PFSK-1 (cell line): Measurements from ENCODE around the gene TCAF1.

Experiments used
- POLR2AphosphoS5 ChIP-seq: IDR thresholded peaks from 2 replicates; pipeline ENCODE4 v1.6.1; 2012; ENCODE audit warnings: low read depth, mild to moderate bottlenecking, control low read depth, low read length, moderate library complexity
- REST ChIP-seq, 2 experiments: IDR thresholded peaks; 2 replicates each; pipeline versions ENCODE4 v1.6.1 to v1.8.0; 2011 to 2012; ENCODE audit warnings: low read depth in 2 of 2, low read length in 2 of 2, control low read depth in 1 of 2, inconsistent platforms in 1 of 2, mild to moderate bottlenecking in 1 of 2, moderate library complexity in 1 of 2; ENCODE audit not compliant: insufficient read depth in 1 of 2
- SIN3A ChIP-seq: IDR thresholded peaks from 2 replicates; pipeline ENCODE4 v1.6.1; 2012; ENCODE audit warnings: mild to moderate bottlenecking, low read length, moderate library complexity, borderline replicate concordance; ENCODE audit not compliant: insufficient read depth
- TAF1 ChIP-seq: IDR thresholded peaks from 2 replicates; pipeline ENCODE4 v1.6.1; 2012; ENCODE audit warnings: low read length, control low read depth, borderline replicate concordance; ENCODE audit not compliant: insufficient read depth

- TF ChIP-seq TAF1 (no peak), POLR2AphosphoS5 (no peak), REST (IDR thresholded peaks at IDR 0.05; ENCODE audit: insufficient read depth in 1 of 2, low read depth in 2 of 2, low read length in 2 of 2) (no peak), SIN3A (no peak)
Observed at GRCh38 chr7:143938379-143939243, 36.6 kb upstream of the TCAF1 start.
